Pancreas (tissue), 10 donors: ENCODE results near the gene OR2Y1. TPM values are rescaled to one million over a fixed set of nuclear protein-coding genes. Genes with fewer than 3 reads are reported as not detected.
A peak's percentile ranks its signal among the peaks of the same experiment; 100 is the strongest.
"Not testable (repeated sequence)": the region's sequence is repeated elsewhere in the genome, so short reads cannot be mapped to it uniquely, and the experiment has no call there.

Experiments
- ATAC-seq, 4 donors: fragments of 200-7000 bp; cut with Tn5 transposase; one replicate each; pipeline versions ENCODE4 v1.8.0 to v1.9.1; 2020; ENCODE audit warnings: mild to moderate bottlenecking in 4 of 4, moderate library complexity in 4 of 4
- DNase-seq, 6 donors: peaks; one replicate each; pipeline ENCODE4 v3.0.0-alpha.2; 2020
- FAIRE-seq: peaks from 2 replicates; lab custom pipeline; 2012; peaks lifted over from hg19 to GRCh38; lab: Jason Lieb, UNC
- H3K27ac ChIP-seq, 4 donors: fragments of 200-600 bp; sonication (generic); 1 replicate in 3 of 4; 2 replicates in 1 of 4; pipeline versions ENCODE4 v1.5.0 to v1.8.0; 2020
- H3K27me3 ChIP-seq, 4 donors: fragments of 200-600 bp; one replicate each; pipeline ENCODE4 v1.8.0; 2021
- H3K36me3 ChIP-seq, 3 donors: fragments of 200-600 bp; sonication (generic) in 1 of 3; one replicate each; pipeline versions ENCODE4 v1.5.0 to v1.8.0; 2020 to 2021
- H3K4me1 ChIP-seq, 3 donors: fragments of 200-600 bp; one replicate each; pipeline ENCODE4 v1.8.0; 2021
- H3K4me3 ChIP-seq, 4 donors: fragments of 200-600 bp; sonication (generic) in 2 of 4; one replicate each; pipeline versions ENCODE4 v1.5.0 to v1.8.0; 2020 to 2021
- H3K9me3 ChIP-seq, 4 donors: fragments of 200-600 bp; one replicate each; pipeline ENCODE4 v1.8.0; 2021
- WGBS, 2 donors: extraction: QIAGEN DNeasy Blood & Tissue Kit; methylation state at CpG; one replicate each; pipeline ENCODE4 v1.1.7; 2013; 5-methylcytosine and 5-hydroxymethylcytosine counted together
- intact Hi-C, 3 donors: fragments of 100-400 bp; cut with DNase I; formaldehyde crosslinking; loops; one replicate each; pipeline versions ENCODE4 v1.11.1 to v1.14.2; 2022
- polyA plus RNA-seq, 2 donors: library from polyadenylated mRNA; stranded (reverse); fragments of 200-250 nt; gene quantifications; one replicate each; pipeline ENCODE4 v1.2.3, GENCODE V29; 2013
- total RNA-seq, 6 donors: library from RNA; stranded (reverse); fragmentation: NEBNext Ultra II Directional in 4 of 6; extraction: Animal tissue kit (Norgen Biotek cat#: 25700) in 4 of 6; gene quantifications; one replicate each; pipeline versions ENCODE4 v1.2.1 to v1.2.4, GENCODE V29; 2021 to 2023
- TF ChIP-seq, protein P1 (sequence below), 4 donors: fragments of 200-600 bp; sonication (generic) in 3 of 4; IDR thresholded peaks; one replicate each; pipeline versions ENCODE4 v1.5.0 to v1.8.0; 2021; ENCODE audit warnings: antibody characterized with exemption in 4 of 4
- donor health status: healthy with polysubstance abuse.
- donor health status: DM: no; HTN: no; CAD: no; lungs with moderate emphysema.
- donor health status: DM: no; HTN: no; CAD: no.
- donor health status: control.
- donor health status: control.
- donor health status: Bipolar disorder and iron deficiency.
- donor health status: DM: yes; HTN: yes; CAD: no.
- donor health status: DM: no; HTN: no; CAD: no.
- donor health status: DM: no; HTN: no; CAD: no.
- donor health status: DM: yes; HTN: yes; CAD: no.

OR2Y1 gene, protein sequence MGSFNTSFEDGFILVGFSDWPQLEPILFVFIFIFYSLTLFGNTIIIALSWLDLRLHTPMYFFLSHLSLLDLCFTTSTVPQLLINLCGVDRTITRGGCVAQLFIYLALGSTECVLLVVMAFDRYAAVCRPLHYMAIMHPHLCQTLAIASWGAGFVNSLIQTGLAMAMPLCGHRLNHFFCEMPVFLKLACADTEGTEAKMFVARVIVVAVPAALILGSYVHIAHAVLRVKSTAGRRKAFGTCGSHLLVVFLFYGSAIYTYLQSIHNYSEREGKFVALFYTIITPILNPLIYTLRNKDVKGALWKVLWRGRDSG
- not detected for total RNA-seq
- not detected for polyA plus RNA-seq

DNA sequence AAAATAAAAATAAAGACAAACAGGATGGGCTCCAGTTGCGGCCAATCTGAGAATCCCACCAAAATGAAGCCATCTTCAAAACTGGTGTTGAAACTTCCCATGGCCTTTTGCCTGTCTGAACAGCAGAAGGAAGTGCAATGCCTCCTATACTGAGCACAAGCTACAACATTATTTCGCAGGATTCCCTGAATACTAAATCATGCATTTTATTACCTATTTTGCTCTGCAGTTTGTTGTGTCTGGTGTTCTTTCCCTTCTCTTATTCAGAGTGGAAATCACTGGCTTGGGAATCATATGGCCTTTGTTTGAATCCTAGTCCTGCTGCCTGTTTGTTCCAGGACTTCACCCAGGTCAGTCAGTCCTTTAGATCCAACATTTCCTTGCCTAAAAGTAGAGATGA is at the start of gene OR2Y1:
Gene OR2Y1 (minus strand): TSS at position 101 of the 400 bp plus-strand sequence. CDS start 0 bp downstream, at position 101.
- Histone ChIP-seq H3K27me3 (no peaks in the 10 kb centered on the region), H3K4me3 (no peak within 1 kb of the TSS), H3K36me3 (no peaks in the 10 kb centered on the region), H3K4me1 (no peaks in the 10 kb centered on the region), H3K27ac (no peak within 1 kb of the TSS), H3K9me3 (no peaks in the 10 kb centered on the region)
- WGBS, 2 donors: 69 to 82% methylated on average over 2 of the region's 2 CpGs
- no peak for ATAC-seq
- DNase-seq: no peak
- FAIRE-seq: no peak
- intact Hi-C loops: no loop called here
- TF ChIP-seq, protein P1, sequence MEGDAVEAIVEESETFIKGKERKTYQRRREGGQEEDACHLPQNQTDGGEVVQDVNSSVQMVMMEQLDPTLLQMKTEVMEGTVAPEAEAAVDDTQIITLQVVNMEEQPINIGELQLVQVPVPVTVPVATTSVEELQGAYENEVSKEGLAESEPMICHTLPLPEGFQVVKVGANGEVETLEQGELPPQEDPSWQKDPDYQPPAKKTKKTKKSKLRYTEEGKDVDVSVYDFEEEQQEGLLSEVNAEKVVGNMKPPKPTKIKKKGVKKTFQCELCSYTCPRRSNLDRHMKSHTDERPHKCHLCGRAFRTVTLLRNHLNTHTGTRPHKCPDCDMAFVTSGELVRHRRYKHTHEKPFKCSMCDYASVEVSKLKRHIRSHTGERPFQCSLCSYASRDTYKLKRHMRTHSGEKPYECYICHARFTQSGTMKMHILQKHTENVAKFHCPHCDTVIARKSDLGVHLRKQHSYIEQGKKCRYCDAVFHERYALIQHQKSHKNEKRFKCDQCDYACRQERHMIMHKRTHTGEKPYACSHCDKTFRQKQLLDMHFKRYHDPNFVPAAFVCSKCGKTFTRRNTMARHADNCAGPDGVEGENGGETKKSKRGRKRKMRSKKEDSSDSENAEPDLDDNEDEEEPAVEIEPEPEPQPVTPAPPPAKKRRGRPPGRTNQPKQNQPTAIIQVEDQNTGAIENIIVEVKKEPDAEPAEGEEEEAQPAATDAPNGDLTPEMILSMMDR (IDR thresholded peaks at IDR 0.05): no peak

DNA sequence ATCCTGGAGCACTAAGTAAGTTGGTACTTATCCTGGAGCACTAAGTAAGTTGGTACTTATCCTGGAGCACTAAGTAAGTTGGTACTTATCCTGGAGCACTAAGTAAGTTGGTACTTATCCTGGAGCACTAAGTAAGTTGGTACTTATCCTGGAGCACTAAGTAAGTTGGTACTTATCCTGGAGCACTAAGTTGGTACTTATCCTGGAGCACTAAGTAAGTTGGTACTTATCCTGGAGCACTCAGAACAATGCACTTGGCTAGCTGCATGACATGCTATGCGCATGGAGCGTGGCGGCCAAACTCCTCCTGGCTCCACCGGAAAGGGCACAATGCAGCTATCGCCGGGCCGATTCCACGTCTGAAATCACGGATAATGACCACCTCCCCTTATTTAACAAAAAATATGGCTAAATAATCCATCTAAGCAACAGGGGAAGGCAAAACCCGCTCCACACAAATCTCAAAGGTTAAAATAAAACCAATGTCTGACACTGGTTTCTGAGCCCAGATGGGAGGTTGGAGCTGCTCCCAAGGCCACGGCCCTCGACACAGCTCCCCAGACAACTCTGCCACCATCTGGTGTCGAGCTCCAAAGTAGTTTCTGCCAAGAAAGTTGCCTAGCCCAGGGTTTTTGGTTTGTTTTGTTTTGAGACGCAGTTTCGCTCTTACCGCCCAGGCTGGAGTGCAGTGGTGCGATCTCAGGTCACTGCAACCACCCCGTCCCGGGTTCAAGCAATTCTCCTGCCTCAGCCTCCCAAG is 49.0 kb upstream of the OR2Y1 start:
- Histone ChIP-seq H3K36me3 (peaks cover 0 to 28% (median 9%) of the 10 kb centered on the region in 3 donors), H3K27ac (peak overlapping the region; percentile 43 to 87 (median 65)), H3K4me1 (peaks cover 21 to 50% (median 37%) of the 10 kb centered on the region in 3 donors)
- DNase-seq (peak in 5 of 6 donors; percentile 77 to 87 (median 82)), ATAC-seq (peak; percentile 68 to 80 (median 74))
- not testable (repeated sequence) for FAIRE-seq, H3K4me3 ChIP-seq, H3K9me3 ChIP-seq, H3K27me3 ChIP-seq
- intact Hi-C loops: loop anchor here in 1 of 3 donors (10.0 kb wide), 1 partner anchor 366 kb away; no protein-coding TSS in a partner anchor
- WGBS, 2 donors: 32 to 34% methylated on average over 19 of the region's 19 CpGs

DNA sequence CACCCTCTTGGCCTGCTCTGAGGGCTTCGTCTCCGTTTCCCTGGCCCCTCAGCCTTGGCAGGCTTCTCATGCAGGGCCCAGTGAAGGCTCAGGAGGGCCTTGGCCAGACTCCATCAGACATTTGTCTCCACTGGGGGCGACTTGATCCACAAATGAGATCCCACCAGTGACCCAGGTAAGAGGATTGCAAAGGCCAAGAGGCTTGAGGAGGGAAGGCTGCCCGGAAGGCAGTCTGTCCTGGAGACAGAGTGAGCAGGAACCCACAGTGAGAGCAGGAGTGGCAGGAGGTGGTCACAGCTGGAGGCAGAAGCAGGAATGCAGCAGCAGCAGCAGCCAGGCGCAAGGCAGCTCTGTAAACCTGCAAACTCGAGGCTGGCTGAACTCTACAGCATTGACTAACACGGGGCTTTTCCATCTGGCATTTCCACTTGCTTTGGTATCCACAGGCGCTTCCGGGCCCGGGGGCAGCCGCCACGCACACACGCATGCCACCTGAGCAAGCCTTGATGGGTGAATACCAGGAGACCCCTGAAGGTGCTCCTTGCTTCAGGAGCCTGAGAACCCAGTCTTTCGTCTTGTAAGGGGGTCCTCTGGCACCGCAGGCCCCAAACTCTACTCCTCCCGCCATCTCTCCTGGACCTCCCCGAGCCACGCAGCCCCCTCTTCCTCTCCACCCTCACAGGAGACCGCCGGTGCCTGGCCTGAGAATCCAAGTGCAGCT is 48.0 kb upstream of the OR2Y1 start:
- TF ChIP-seq, protein P1 (IDR thresholded peaks at IDR 0.05): no peak
- peak overlapping the region in 2 of 4 donors; percentile 75 to 87 for H3K27ac ChIP-seq
- FAIRE-seq (no peak), ATAC-seq (no peak), DNase-seq (peak in 1 of 6 donors; percentile 57)
- H3K9me3 ChIP-seq: no peaks in the 10 kb centered on the region
- no peaks in the 10 kb centered on the region for H3K27me3 ChIP-seq
- intact Hi-C loops: loop anchor here in 1 of 3 donors (10.0 kb wide), 1 partner anchor 367 kb away; no protein-coding TSS in a partner anchor
- H3K4me3 ChIP-seq: no peak overlapping the region
- peaks cover 21 to 47% (median 37%) of the 10 kb centered on the region in 3 donors for H3K4me1 ChIP-seq
- WGBS, 2 donors: 76 to 81% methylated on average over 20 of the region's 20 CpGs
- peaks cover 0 to 27% (median 9%) of the 10 kb centered on the region in 3 donors for H3K36me3 ChIP-seq

DNA sequence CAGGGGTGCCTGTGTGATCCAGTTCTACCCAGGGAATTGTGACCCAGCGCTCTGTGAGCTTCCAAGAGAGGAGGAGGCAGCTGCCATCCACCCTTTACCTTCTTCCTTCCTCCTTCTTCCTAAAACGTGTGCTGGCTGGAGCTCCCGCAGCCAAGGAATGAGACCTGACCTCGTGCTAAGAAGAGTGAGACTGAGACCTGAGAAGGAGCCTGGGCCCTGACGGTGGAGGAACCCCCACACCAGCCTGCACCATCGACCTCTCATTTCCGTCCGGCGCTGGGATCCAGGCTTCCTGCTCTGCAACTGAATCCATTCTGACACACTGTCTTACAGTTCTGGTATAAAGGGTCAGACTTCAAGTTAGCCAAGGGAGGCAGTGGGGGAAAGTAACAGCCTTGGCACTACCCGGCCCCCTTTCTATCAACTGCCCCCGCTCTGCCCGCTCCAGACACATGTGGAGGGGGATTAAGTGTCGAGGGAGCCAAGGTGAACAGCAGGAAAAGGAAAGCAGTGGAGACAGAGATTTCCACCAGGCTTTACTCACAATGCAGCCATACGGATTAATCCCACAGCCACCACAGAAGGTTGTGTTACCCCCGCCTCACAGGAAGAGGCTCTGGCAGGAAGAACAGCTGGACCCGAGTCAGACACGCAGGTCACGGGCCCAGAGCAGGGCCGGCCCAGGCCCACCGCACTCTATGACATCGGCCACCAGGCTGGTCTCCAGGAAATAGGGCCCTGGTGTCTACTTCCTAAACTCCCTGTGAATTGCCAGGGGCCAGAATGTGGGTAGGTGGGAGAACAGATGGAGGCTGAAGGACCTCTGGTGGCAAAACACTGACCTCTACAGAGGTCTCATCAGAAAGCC is 46.9 kb upstream of the OR2Y1 start:
- intact Hi-C loops: loop anchor here in 1 of 3 donors (10.0 kb wide), 1 partner anchor 368 kb away; no protein-coding TSS in a partner anchor
- Histone ChIP-seq H3K27ac (peak overlapping the region; percentile 60 to 87 (median 80)), H3K9me3 (no peaks in the 10 kb centered on the region), H3K4me1 (peaks cover 21 to 47% (median 37%) of the 10 kb centered on the region in 3 donors), H3K27me3 (no peaks in the 10 kb centered on the region), H3K4me3 (no peak overlapping the region), H3K36me3 (peaks cover 0 to 16% (median 0%) of the 10 kb centered on the region in 3 donors)
- ATAC-seq (no peak), FAIRE-seq (no peak), DNase-seq (peak in 1 of 6 donors; percentile 56)
- TF ChIP-seq, protein P1 (IDR thresholded peaks at IDR 0.05): no peak
- WGBS, 2 donors: 68 to 74% methylated on average over 21 of the region's 21 CpGs
